Spleen (tissue), 7 donors: ENCODE measurements around the gene MIPEP.

Experiments used
- CTCF ChIP-seq, 11 experiments: fragments of 200-600 bp in 7 of 11; fragments of 450-650 bp in 4 of 11; sonication (generic) in 4 of 11; IDR thresholded peaks in 8 of 11; conservative IDR thresholded peaks in 3 of 11; 1 replicate in 7 of 11; 2 replicates in 4 of 11; pipeline versions ENCODE4 v1.4.0 to v1.8.0; 2016 to 2021; ENCODE audit warnings: antibody characterized with exemption in 11 of 11, inconsistent platforms in 4 of 11, mild to moderate bottlenecking in 1 of 11
- POLR2A ChIP-seq, 3 donors: fragments of 450-650 bp; IDR thresholded peaks; one replicate each; pipeline ENCODE4 v1.5.1; 2017; ENCODE audit warnings: antibody characterized with exemption in 3 of 3, mild to moderate bottlenecking in 1 of 3
- POLR2AphosphoS5 ChIP-seq, 3 donors: sonication (generic); formaldehyde crosslinking; IDR thresholded peaks; one replicate each; pipeline ENCODE4 v1.5.1; 2017; ENCODE audit warnings: antibody characterized with exemption in 3 of 3
- donor health status: DM: no; HTN: no; CAD: no; lungs with moderate emphysema.
- donor health status: DM: no; HTN: no; CAD: no.
- donor health status: DM: no; HTN: no; CAD: no.

- TF ChIP-seq POLR2A (IDR thresholded peaks at IDR 0.05): no peak
- no peak for TF ChIP-seq CTCF (IDR thresholded peaks at IDR 0.05 in 8 of 11, conservative IDR thresholded peaks at IDR 0.05 in 3 of 11)
- TF ChIP-seq POLR2AphosphoS5 (IDR thresholded peaks at IDR 0.05): no peak
Measured at GRCh38 chr13:23769401-23769800, 119.8 kb downstream of the MIPEP start.
